Transverse colon (tissue), 4 donors: ENCODE data around the gene CLCA1.

ENCODE experiments used
- POLR2A ChIP-seq: fragments of 450-650 bp; IDR thresholded peaks from one replicate; pipeline ENCODE4 v1.6.1; 2016; ENCODE audit warnings: antibody characterized with exemption, mild to moderate bottlenecking, moderate library complexity
- POLR2AphosphoS5 ChIP-seq, 3 donors: sonication (generic); formaldehyde crosslinking; IDR thresholded peaks; one replicate each; pipeline ENCODE4 v1.6.1; 2016; ENCODE audit warnings: antibody characterized with exemption in 3 of 3
- TF ChIP-seq, protein P1 (sequence below), 5 experiments: fragments of 200-600 bp in 3 of 5; fragments of 450-650 bp in 2 of 5; sonication (generic) in 3 of 5; IDR thresholded peaks; 1 replicate in 2 of 5; 2 replicates in 3 of 5; pipeline ENCODE4 v1.5.1; 2016 to 2017; ENCODE audit warnings: antibody characterized with exemption in 5 of 5, inconsistent platforms in 3 of 5, mild to moderate bottlenecking in 2 of 5, moderate library complexity in 1 of 5

DNA sequence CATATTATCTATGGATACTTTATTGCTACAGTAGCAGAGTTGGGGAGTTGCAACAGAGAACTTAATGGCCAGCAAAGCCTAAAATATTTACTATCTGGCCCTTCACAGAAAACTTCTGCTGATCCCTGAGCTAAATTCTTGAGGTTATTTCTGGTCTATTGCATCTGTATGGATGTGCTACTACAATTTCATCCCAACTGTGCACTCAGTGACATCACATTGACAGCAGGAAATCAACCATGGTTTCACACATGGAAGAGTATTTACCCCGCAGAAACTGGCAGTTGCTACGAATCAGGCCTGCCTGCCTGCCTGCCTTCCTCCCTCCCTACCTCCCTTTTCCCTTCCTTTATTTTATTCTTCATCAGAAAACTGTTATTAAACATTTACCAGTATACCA is 32.7 kb upstream of the CLCA1 start:
- no peak for TF ChIP-seq POLR2AphosphoS5 (IDR thresholded peaks at IDR 0.05)
- TF ChIP-seq, protein P1, sequence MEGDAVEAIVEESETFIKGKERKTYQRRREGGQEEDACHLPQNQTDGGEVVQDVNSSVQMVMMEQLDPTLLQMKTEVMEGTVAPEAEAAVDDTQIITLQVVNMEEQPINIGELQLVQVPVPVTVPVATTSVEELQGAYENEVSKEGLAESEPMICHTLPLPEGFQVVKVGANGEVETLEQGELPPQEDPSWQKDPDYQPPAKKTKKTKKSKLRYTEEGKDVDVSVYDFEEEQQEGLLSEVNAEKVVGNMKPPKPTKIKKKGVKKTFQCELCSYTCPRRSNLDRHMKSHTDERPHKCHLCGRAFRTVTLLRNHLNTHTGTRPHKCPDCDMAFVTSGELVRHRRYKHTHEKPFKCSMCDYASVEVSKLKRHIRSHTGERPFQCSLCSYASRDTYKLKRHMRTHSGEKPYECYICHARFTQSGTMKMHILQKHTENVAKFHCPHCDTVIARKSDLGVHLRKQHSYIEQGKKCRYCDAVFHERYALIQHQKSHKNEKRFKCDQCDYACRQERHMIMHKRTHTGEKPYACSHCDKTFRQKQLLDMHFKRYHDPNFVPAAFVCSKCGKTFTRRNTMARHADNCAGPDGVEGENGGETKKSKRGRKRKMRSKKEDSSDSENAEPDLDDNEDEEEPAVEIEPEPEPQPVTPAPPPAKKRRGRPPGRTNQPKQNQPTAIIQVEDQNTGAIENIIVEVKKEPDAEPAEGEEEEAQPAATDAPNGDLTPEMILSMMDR (IDR thresholded peaks at IDR 0.05), result no peak
- TF ChIP-seq POLR2A, result no peak
